ENCODE data around the gene RFTN1. TPM values are rescaled to one million over a fixed set of nuclear protein-coding genes. Genes with fewer than 3 reads are reported as not detected.

The RFTN1 gene
- total and polyA plus RNA-seq, 4 donors, result 33.8 to 82.5 (median 53.4) TPM

DNA sequence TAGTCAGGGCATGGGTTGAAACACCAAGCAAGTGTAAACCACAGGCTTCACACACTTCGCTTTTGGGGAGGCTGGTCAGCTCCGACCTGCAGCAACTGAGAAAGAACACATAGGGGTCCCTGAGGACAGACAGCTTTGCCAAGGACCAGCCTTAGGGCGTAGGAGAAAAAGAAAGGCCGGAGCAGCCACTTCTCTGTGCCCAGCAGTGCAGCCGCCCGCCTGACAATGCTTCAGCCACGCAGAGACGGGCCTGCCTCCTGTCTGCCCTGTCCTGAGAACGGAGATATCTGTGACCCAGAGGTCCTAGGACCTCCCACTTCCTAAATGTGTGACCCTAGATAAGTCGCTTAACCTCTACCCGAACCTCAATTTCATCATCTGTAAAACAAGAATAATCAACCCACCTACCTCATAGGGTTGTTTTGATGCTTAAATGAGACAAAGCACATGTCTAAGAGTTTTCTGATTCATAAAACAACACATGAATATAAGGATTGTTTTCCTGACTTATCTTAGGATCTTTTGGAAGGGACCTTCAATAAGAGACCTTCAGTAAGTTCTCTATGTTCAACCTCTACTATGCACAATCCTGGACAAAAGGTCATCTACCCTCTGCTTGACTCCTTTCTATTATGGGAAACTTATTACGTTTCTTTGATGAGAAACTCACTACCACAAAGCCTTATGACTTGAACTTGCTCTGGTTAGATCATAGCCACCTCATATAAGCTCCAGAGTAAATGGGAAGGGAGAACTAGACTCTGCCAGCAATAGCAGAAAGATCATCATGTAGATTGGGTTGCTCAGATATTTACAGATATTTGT is 32.9 kb upstream of the RFTN1 start:
- no peak for ATAC-seq (ENCODE audit: insufficient read depth, low FRiP score)
- TF ChIP-seq, protein P1, sequence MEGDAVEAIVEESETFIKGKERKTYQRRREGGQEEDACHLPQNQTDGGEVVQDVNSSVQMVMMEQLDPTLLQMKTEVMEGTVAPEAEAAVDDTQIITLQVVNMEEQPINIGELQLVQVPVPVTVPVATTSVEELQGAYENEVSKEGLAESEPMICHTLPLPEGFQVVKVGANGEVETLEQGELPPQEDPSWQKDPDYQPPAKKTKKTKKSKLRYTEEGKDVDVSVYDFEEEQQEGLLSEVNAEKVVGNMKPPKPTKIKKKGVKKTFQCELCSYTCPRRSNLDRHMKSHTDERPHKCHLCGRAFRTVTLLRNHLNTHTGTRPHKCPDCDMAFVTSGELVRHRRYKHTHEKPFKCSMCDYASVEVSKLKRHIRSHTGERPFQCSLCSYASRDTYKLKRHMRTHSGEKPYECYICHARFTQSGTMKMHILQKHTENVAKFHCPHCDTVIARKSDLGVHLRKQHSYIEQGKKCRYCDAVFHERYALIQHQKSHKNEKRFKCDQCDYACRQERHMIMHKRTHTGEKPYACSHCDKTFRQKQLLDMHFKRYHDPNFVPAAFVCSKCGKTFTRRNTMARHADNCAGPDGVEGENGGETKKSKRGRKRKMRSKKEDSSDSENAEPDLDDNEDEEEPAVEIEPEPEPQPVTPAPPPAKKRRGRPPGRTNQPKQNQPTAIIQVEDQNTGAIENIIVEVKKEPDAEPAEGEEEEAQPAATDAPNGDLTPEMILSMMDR (IDR thresholded peaks at IDR 0.05; ENCODE audit: control extremely low read depth, extremely low read depth), result no peak
- H3K9me3 ChIP-seq (ENCODE audit: control insufficient read depth in 4 of 4, insufficient read depth in 3 of 4, low read length in 3 of 4), result no peaks in the 10 kb centered on the region
- no peak overlapping the region for H3K9ac ChIP-seq (ENCODE audit: insufficient read depth in 1 of 2, low read length in 2 of 2)
- 77 to 78% methylated on average over 12 of the region's 12 CpGs for WGBS, 2 donors
- no peaks in the 10 kb centered on the region for H3K36me3 ChIP-seq (ENCODE audit: control insufficient read depth in 4 of 4, insufficient read depth in 4 of 4, low read length in 4 of 4)
- H3K4me3 ChIP-seq, result no peak overlapping the region
- H3K4me1 ChIP-seq (ENCODE audit: control insufficient read depth in 5 of 5, insufficient read depth in 5 of 5, low read length in 5 of 5), result peaks cover 0 to 7% (median 0%) of the 10 kb centered on the region in 5 donors
- H3K27ac ChIP-seq (ENCODE audit: low read depth in 1 of 2, low read length in 1 of 2), result peak overlapping the region in 1 of 2 donors; percentile 43
- no peak for DNase-seq
- H3K27me3 ChIP-seq (ENCODE audit: control insufficient read depth in 3 of 3, insufficient read depth in 3 of 3, low read length in 2 of 3), result no peaks in the 10 kb centered on the region

DNA sequence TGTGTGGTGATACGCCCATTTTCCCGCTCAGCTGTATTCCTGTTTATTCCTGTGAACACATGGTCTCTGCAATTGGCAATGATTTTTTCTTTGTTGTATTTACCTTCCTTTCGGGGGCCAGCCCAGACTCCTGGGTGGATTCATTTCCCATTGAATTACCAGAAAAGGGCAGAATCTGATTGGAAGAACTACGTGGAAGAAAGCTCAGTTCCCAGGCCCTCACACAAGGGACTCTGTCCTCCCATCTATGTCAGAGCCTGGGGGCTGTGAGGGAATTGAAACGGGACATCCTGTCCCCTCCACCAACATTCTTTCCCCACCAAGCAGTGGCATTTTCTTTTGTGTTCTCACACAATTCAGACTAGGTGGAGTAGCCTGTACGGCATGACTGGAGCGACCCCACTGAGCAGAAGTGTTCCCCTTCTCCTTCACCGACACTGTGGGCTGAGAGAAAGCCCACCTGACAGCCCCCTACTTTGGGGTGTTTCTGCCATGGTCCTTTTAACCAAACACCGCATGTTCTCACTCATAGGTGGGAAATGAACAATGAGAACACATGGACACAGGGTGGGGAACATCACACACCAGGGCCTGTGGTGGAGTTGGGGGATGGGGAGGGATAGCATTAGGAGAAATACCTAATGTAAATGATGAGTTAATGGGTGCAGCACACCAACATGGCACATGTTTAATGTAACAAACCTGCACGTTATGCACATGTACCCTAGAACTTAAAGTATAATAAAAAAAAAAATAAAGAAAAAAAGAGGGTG is 32.1 kb upstream of the RFTN1 start:
- Histone ChIP-seq H3K27ac (ENCODE audit: low read depth in 1 of 2, low read length in 1 of 2) (peak overlapping the region in 1 of 2 donors; percentile 43), H3K4me3 (no peak overlapping the region), H3K27me3 (ENCODE audit: control insufficient read depth in 3 of 3, insufficient read depth in 3 of 3, low read length in 2 of 3) (no peaks in the 10 kb centered on the region), H3K9me3 (ENCODE audit: control insufficient read depth in 4 of 4, insufficient read depth in 3 of 4, low read length in 3 of 4) (no peaks in the 10 kb centered on the region), H3K36me3 (ENCODE audit: control insufficient read depth in 4 of 4, insufficient read depth in 4 of 4, low read length in 4 of 4) (no peaks in the 10 kb centered on the region), H3K9ac (ENCODE audit: insufficient read depth in 1 of 2, low read length in 2 of 2) (no peak overlapping the region), H3K4me1 (ENCODE audit: control insufficient read depth in 5 of 5, insufficient read depth in 5 of 5, low read length in 5 of 5) (peaks cover 0 to 5% (median 0%) of the 10 kb centered on the region in 5 donors)
- ATAC-seq (ENCODE audit: insufficient read depth, low FRiP score) (no peak), DNase-seq (no peak)
- TF ChIP-seq, protein P1 (IDR thresholded peaks at IDR 0.05; ENCODE audit: control extremely low read depth, extremely low read depth), result no peak
- WGBS, 2 donors, result 74 to 78% methylated on average over 10 of the region's 10 CpGs

DNA sequence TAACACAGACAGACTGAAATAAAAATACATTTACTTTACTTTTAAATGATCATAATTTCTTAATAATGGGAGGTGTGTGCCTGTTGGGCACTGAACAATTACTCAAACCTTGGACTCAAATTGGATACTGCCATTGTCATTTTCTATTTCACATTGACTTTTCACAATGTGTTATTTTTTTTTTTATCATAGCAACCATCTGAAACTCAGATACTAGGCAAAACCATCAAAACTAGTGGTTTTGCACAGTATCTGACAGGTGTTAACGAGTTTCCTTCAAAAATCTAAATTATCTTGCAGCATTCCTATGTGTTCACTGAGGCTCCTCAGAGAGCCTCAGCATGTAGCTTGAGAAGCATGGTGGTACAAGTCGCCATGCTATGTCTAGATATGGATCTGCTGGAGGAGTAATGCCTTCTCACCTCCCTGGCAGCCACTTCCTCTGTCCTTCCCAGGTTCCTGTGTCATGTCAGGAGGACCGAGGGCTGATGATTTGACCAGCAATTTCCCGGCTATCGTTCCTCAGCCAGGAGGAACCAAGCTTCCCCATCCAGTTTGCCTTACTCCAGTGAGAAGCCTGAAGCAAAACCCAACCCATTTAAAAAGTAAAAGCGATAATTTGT is 29.9 kb upstream of the RFTN1 start:
- Histone ChIP-seq H3K9me3 (ENCODE audit: control insufficient read depth in 4 of 4, insufficient read depth in 3 of 4, low read length in 3 of 4) (no peaks in the 10 kb centered on the region), H3K36me3 (ENCODE audit: control insufficient read depth in 4 of 4, insufficient read depth in 4 of 4, low read length in 4 of 4) (no peaks in the 10 kb centered on the region), H3K9ac (ENCODE audit: insufficient read depth in 1 of 2, low read length in 2 of 2) (no peak overlapping the region), H3K4me1 (ENCODE audit: control insufficient read depth in 5 of 5, insufficient read depth in 5 of 5, low read length in 5 of 5) (peaks cover 0 to 3% (median 0%) of the 10 kb centered on the region in 5 donors), H3K4me3 (no peak overlapping the region), H3K27ac (ENCODE audit: low read depth in 1 of 2, low read length in 1 of 2) (peak overlapping the region in 1 of 2 donors; percentile 55), H3K27me3 (ENCODE audit: control insufficient read depth in 3 of 3, insufficient read depth in 3 of 3, low read length in 2 of 3) (no peaks in the 10 kb centered on the region)
- no peak for DNase-seq
- 79 to 81% methylated on average over 6 of the region's 6 CpGs for WGBS, 2 donors
- TF ChIP-seq, protein P1 (IDR thresholded peaks at IDR 0.05; ENCODE audit: control extremely low read depth, extremely low read depth), result no peak
- ATAC-seq (ENCODE audit: insufficient read depth, low FRiP score), result no peak
